Measurements from ENCODE around the gene GOT1. TPM values are rescaled to one million over a fixed set of nuclear protein-coding genes. Genes with fewer than 3 reads are reported as not detected.

The GOT1 gene
- total RNA-seq, 1 donor from 2014 or later, result 609 TPM

DNA sequence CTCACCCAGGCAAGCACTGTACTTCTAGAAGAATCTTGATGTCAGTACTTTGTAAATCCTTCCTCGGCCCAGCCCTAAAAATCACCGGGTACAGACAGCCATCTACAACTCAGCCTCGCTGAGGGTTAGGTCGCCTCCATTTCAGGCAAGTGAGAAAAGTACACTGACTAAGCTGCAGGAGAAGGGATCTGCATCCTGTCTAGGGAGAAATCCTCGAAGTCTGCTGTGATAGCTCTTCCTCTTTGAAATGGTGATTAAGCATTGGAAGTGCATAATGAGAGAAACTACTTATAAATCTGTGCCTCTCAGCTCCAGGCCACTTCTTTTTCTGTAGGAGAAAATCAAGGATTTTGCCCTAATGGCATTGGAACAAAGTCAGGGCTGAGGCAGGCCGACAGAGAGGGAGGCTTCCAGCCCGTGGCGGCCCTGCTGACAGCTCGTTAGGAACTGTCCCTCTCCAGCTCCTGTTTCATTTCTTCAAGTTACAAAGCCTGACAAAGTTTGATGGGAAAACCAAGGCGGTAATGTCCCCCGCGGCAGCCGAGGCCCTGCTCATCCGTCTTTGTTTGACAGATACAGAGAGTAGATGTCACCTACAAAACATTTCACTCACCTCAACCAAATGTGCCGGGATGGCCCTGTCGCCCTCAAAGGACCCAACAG, 14.1 kb upstream of the GOT1 start:
- no peak overlapping the region for H3K27ac ChIP-seq (replicated peaks)
- TF ChIP-seq, protein P1, sequence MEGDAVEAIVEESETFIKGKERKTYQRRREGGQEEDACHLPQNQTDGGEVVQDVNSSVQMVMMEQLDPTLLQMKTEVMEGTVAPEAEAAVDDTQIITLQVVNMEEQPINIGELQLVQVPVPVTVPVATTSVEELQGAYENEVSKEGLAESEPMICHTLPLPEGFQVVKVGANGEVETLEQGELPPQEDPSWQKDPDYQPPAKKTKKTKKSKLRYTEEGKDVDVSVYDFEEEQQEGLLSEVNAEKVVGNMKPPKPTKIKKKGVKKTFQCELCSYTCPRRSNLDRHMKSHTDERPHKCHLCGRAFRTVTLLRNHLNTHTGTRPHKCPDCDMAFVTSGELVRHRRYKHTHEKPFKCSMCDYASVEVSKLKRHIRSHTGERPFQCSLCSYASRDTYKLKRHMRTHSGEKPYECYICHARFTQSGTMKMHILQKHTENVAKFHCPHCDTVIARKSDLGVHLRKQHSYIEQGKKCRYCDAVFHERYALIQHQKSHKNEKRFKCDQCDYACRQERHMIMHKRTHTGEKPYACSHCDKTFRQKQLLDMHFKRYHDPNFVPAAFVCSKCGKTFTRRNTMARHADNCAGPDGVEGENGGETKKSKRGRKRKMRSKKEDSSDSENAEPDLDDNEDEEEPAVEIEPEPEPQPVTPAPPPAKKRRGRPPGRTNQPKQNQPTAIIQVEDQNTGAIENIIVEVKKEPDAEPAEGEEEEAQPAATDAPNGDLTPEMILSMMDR (IDR thresholded peaks at IDR 0.05; ENCODE audit: borderline replicate concordance), result no peak
- no peak for DNase-seq
- no peaks in the 10 kb centered on the region for H3K4me1 ChIP-seq
- H3K36me3 ChIP-seq, result no peaks in the 10 kb centered on the region
- no peak overlapping the region for H3K4me3 ChIP-seq
- intact Hi-C loops (cut with micrococcal nuclease), result no loop called here
- H3K27me3 ChIP-seq (ENCODE audit: low read depth), result peaks cover 21% of the 10 kb centered on the region
- no peaks in the 10 kb centered on the region for H3K9me3 ChIP-seq (replicated peaks)

- Histone ChIP-seq H3K27me3 (ENCODE audit: low read depth) (peaks cover 11% of the 10 kb centered on the region), H3K9me3 (replicated peaks) (no peaks in the 10 kb centered on the region), H3K4me3 (no peak overlapping the region), H3K4me1 (no peaks in the 10 kb centered on the region), H3K27ac (replicated peaks) (no peak overlapping the region), H3K36me3 (no peaks in the 10 kb centered on the region)
- TF ChIP-seq, protein P1 (IDR thresholded peaks at IDR 0.05; ENCODE audit: borderline replicate concordance), result no peak
- no peak for DNase-seq
- intact Hi-C loops (cut with micrococcal nuclease), result no loop called here
Observed at GRCh38 chr10:99443500-99443899, 13.1 kb upstream of the GOT1 start.

DNA sequence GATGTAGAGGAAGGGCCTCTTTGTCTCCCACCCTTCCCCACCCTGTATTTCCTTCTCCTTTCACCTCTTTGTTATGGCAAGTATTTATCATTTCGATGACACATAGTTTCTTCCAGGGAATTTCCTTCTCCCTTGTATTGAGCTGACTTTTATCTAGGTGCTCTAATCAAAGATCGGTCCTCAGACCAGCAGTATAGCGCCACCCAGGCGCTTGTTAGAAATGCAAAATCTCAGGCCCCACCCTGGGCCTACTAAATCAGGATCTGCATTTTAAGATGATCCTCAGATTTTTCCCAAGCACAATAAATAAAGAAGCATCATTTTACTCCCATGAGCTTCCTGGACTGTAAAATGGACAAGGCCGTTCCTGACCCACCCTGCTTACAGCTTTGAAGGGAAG, 12.0 kb upstream of the GOT1 start:
- Histone ChIP-seq H3K4me3 (no peak overlapping the region), H3K27ac (replicated peaks) (no peak overlapping the region), H3K36me3 (no peaks in the 10 kb centered on the region), H3K4me1 (no peaks in the 10 kb centered on the region), H3K9me3 (replicated peaks) (no peaks in the 10 kb centered on the region), H3K27me3 (ENCODE audit: low read depth) (peaks cover 3% of the 10 kb centered on the region)
- TF ChIP-seq, protein P1 (IDR thresholded peaks at IDR 0.05; ENCODE audit: borderline replicate concordance), result no peak
- DNase-seq, result no peak
- intact Hi-C loops (cut with micrococcal nuclease), result no loop called here

GRCh38 chr10:99438890-99439289, 8.5 kb upstream of the GOT1 start:
- no peaks in the 10 kb centered on the region for H3K27me3 ChIP-seq (ENCODE audit: low read depth)
- TF ChIP-seq, protein P1 (IDR thresholded peaks at IDR 0.05; ENCODE audit: borderline replicate concordance), result no peak
- H3K27ac ChIP-seq (replicated peaks), result no peak overlapping the region
- H3K9me3 ChIP-seq (replicated peaks), result no peaks in the 10 kb centered on the region
- no peak for DNase-seq
- H3K36me3 ChIP-seq, result no peaks in the 10 kb centered on the region
- peaks cover 18% of the 10 kb centered on the region for H3K4me1 ChIP-seq
- intact Hi-C loops (cut with micrococcal nuclease), result no loop called here
- no peak overlapping the region for H3K4me3 ChIP-seq

DNA sequence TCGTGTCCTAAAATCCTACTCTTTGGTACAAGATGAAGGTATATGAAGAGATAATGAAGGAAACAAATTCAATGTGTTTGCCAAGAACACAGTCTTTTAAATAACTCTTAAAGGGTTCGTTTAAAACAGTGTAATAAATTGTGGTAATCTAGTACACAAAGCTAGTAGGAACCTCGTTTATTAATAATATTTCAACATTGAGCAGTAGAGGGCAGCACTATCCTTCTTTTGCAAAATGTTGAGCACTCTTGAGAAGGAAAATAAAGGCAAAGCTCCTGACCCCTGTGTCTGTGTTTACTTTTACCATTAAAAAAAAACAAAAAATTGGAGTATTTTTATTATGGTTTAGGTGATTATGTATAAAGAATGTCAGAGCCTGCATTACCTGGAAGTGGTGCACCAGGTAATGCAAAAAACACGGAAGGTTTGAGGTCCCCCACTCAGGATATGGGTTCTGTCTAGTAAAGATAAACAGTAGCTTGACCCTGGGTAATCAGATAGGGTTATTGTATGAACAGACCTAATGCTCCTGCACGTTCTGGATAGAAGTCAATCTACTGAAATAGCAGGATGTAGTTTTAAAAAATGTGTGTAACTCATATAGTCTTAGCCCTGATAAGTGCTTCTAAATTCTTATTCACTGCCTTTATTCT, 5.7 kb upstream of the GOT1 start:
- no peak for DNase-seq
- intact Hi-C loops (cut with micrococcal nuclease), result loop anchor here (2.0 kb wide), 1 partner anchor 179 kb away; no protein-coding TSS in a partner anchor
- peaks cover 46% of the 10 kb centered on the region for H3K4me1 ChIP-seq

More for the DNA sequence above, 5.7 kb upstream of the GOT1 start:
- no peak overlapping the region for H3K27ac ChIP-seq (replicated peaks)
- H3K9me3 ChIP-seq (replicated peaks), result no peaks in the 10 kb centered on the region
- no peak overlapping the region for H3K4me3 ChIP-seq
- no peaks in the 10 kb centered on the region for H3K36me3 ChIP-seq
- no peaks in the 10 kb centered on the region for H3K27me3 ChIP-seq (ENCODE audit: low read depth)
- TF ChIP-seq, protein P1 (IDR thresholded peaks at IDR 0.05; ENCODE audit: borderline replicate concordance), result peak; percentile 64
